ENCODE results near the gene BSPRY.

The BSPRY gene

GRCh38 chr9:113349445-113350094, at the start of gene BSPRY:
BSPRY (plus strand) TSS chr9:113349541; CDS start chr9:113349580, 39 bp downstream.
- no peak for TF ChIP-seq CTCF (IDR thresholded peaks at IDR 0.05; ENCODE audit: poor library complexity, severe bottlenecking)
- peak; percentile 80 for ATAC-seq (ENCODE audit: low read depth)

GRCh38 chr9:113299800-113300292, 49.5 kb upstream of the BSPRY start:
- Histone ChIP-seq H3K36me3 (ENCODE audit: low read depth) (no peaks in the 10 kb centered on the region), H3K4me1 (ENCODE audit: insufficient read depth, poor library complexity, severe bottlenecking) (no peaks in the 10 kb centered on the region), H3K27ac (ENCODE audit: poor library complexity, severe bottlenecking) (no peak overlapping the region), H3K27me3 (ENCODE audit: insufficient read depth, poor library complexity, severe bottlenecking) (no peaks in the 10 kb centered on the region), H3K9me3 (ENCODE audit: severe bottlenecking) (no peaks in the 10 kb centered on the region), H3K4me3 (ENCODE audit: severe bottlenecking) (no peak overlapping the region)
- TF ChIP-seq CTCF (IDR thresholded peaks at IDR 0.05; ENCODE audit: poor library complexity, severe bottlenecking), result no peak
- DNase-seq (ENCODE audit: low spot score) (no peak), ATAC-seq (ENCODE audit: low read depth) (no peak)

More at GRCh38 chr9:113349445-113350094, at the start of gene BSPRY:
- peak within 1 kb of the TSS; percentile 67 for H3K4me3 ChIP-seq (ENCODE audit: severe bottlenecking)
- DNase-seq (ENCODE audit: low spot score), result no peak
- H3K4me1 ChIP-seq (ENCODE audit: insufficient read depth, poor library complexity, severe bottlenecking), result no peaks in the 10 kb centered on the region
- no peak within 1 kb of the TSS for H3K27ac ChIP-seq (ENCODE audit: poor library complexity, severe bottlenecking)
- H3K36me3 ChIP-seq (ENCODE audit: low read depth), result no peaks in the 10 kb centered on the region
- peaks cover 22% of the 10 kb centered on the region for H3K27me3 ChIP-seq (ENCODE audit: insufficient read depth, poor library complexity, severe bottlenecking)
- H3K9me3 ChIP-seq (ENCODE audit: severe bottlenecking), result no peaks in the 10 kb centered on the region

- TF ChIP-seq CTCF (IDR thresholded peaks at IDR 0.05; ENCODE audit: poor library complexity, severe bottlenecking), result no peak
- ATAC-seq (ENCODE audit: low read depth) (no peak), DNase-seq (ENCODE audit: low spot score) (no peak)
- no peaks in the 10 kb centered on the region for H3K9me3 ChIP-seq (ENCODE audit: severe bottlenecking)
- no peaks in the 10 kb centered on the region for H3K36me3 ChIP-seq (ENCODE audit: low read depth)
- no peak overlapping the region for H3K27ac ChIP-seq (ENCODE audit: poor library complexity, severe bottlenecking)
- no peak overlapping the region for H3K4me3 ChIP-seq (ENCODE audit: severe bottlenecking)
- H3K4me1 ChIP-seq (ENCODE audit: insufficient read depth, poor library complexity, severe bottlenecking), result no peaks in the 10 kb centered on the region
- H3K27me3 ChIP-seq (ENCODE audit: insufficient read depth, poor library complexity, severe bottlenecking), result no peaks in the 10 kb centered on the region
Observed at GRCh38 chr9:113301548-113301947, 47.8 kb upstream of the BSPRY start.

- no peaks in the 10 kb centered on the region for H3K4me1 ChIP-seq (ENCODE audit: insufficient read depth, poor library complexity, severe bottlenecking)
- no peak within 1 kb of the TSS for H3K27ac ChIP-seq (ENCODE audit: poor library complexity, severe bottlenecking)
- no peak for TF ChIP-seq CTCF (IDR thresholded peaks at IDR 0.05; ENCODE audit: poor library complexity, severe bottlenecking)
- no peak within 1 kb of the TSS for H3K4me3 ChIP-seq (ENCODE audit: severe bottlenecking)
- DNase-seq (ENCODE audit: low spot score) (no peak), ATAC-seq (ENCODE audit: low read depth) (no peak)
- H3K36me3 ChIP-seq (ENCODE audit: low read depth), result no peaks in the 10 kb centered on the region
- no peaks in the 10 kb centered on the region for H3K27me3 ChIP-seq (ENCODE audit: insufficient read depth, poor library complexity, severe bottlenecking)
- H3K9me3 ChIP-seq (ENCODE audit: severe bottlenecking), result no peaks in the 10 kb centered on the region
Observed at GRCh38 chr9:113302792-113303418, 46.4 kb upstream of the BSPRY start, which contains the start of gene RNF183. RNF183 (minus strand) TSS chr9:113303376; CDS start chr9:113298184, 5,192 bp downstream.

- Histone ChIP-seq H3K4me3 (ENCODE audit: severe bottlenecking) (no peak overlapping the region), H3K9me3 (ENCODE audit: severe bottlenecking) (no peaks in the 10 kb centered on the region), H3K36me3 (ENCODE audit: low read depth) (no peaks in the 10 kb centered on the region), H3K27me3 (ENCODE audit: insufficient read depth, poor library complexity, severe bottlenecking) (no peaks in the 10 kb centered on the region), H3K4me1 (ENCODE audit: insufficient read depth, poor library complexity, severe bottlenecking) (no peaks in the 10 kb centered on the region), H3K27ac (ENCODE audit: poor library complexity, severe bottlenecking) (no peak overlapping the region)
- no peak for ATAC-seq (ENCODE audit: low read depth)
- no peak for TF ChIP-seq CTCF (IDR thresholded peaks at IDR 0.05; ENCODE audit: poor library complexity, severe bottlenecking)
- DNase-seq (ENCODE audit: low spot score), result no peak
Observed at GRCh38 chr9:113306566-113306965, 42.8 kb upstream of the BSPRY start.

All from RWPE2 (cell line).